ENCODE results near the gene C2orf69.

Gene C2orf69

GRCh38 chr2:199911052-199911876 lies at the start of gene C2orf69:
Gene C2orf69 (plus strand): TSS chr2:199911293. CDS start chr2:199911439, 146 bp downstream.
- peak within 1 kb of the TSS; percentile 96 for H3K4me3 ChIP-seq (ENCODE audit: low read depth, low read length)
- DNase-seq (ENCODE audit: low read depth): peak; percentile 95
- no peak for TF ChIP-seq CTCF (IDR thresholded peaks at IDR 0.05; ENCODE audit: low read depth, low read length, missing control alignments)

- no peak for TF ChIP-seq CTCF (IDR thresholded peaks at IDR 0.05; ENCODE audit: low read depth, low read length, missing control alignments)
- DNase-seq (ENCODE audit: low read depth): no peak
- no peak overlapping the region for H3K4me3 ChIP-seq (ENCODE audit: low read depth, low read length)
Measured at GRCh38 chr2:199862788-199863187, 48.3 kb upstream of the C2orf69 start.

GRCh38 chr2:199865905-199866304 lies 45.2 kb upstream of the C2orf69 start:
- DNase-seq (ENCODE audit: low read depth): no peak
- TF ChIP-seq CTCF (IDR thresholded peaks at IDR 0.05; ENCODE audit: low read depth, low read length, missing control alignments): no peak
- no peak overlapping the region for H3K4me3 ChIP-seq (ENCODE audit: low read depth, low read length)

- H3K4me3 ChIP-seq (ENCODE audit: low read depth, low read length): no peak overlapping the region
- TF ChIP-seq CTCF (IDR thresholded peaks at IDR 0.05; ENCODE audit: low read depth, low read length, missing control alignments): no peak
- DNase-seq (ENCODE audit: low read depth): no peak
Measured at GRCh38 chr2:199868431-199869226, 42.5 kb upstream of the C2orf69 start.

- no peak overlapping the region for H3K4me3 ChIP-seq (ENCODE audit: low read depth, low read length)
- no peak for DNase-seq (ENCODE audit: low read depth)
- no peak for TF ChIP-seq CTCF (IDR thresholded peaks at IDR 0.05; ENCODE audit: low read depth, low read length, missing control alignments)
Measured at GRCh38 chr2:199869227-199869541, 41.9 kb upstream of the C2orf69 start.

GRCh38 chr2:199869653-199870052 lies 41.4 kb upstream of the C2orf69 start:
- no peak for DNase-seq (ENCODE audit: low read depth)
- TF ChIP-seq CTCF (IDR thresholded peaks at IDR 0.05; ENCODE audit: low read depth, low read length, missing control alignments): no peak
- H3K4me3 ChIP-seq (ENCODE audit: low read depth, low read length): no peak overlapping the region

Measured in GM12864 (cell line).